ENCODE measurements around the gene SMYD3.

DNA sequence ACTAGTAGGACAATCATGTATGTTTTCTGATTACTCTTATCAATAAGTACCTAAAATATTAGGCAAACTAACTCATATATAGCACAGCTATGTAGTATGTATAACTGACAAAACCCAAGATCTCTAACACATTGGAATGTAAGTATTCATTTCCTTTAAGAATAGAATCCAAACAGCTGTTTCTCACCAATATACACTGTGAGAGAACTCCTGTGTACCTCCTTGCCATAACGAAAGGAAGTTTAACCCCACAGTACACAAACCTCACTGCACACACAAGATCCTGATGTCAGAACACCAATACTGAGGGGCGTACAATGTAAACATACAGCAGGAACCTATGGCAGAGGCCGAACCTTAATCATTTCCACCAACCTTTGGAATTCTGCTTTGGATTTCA, 113.0 kb downstream of the SMYD3 start:
- TF ChIP-seq, protein P1, sequence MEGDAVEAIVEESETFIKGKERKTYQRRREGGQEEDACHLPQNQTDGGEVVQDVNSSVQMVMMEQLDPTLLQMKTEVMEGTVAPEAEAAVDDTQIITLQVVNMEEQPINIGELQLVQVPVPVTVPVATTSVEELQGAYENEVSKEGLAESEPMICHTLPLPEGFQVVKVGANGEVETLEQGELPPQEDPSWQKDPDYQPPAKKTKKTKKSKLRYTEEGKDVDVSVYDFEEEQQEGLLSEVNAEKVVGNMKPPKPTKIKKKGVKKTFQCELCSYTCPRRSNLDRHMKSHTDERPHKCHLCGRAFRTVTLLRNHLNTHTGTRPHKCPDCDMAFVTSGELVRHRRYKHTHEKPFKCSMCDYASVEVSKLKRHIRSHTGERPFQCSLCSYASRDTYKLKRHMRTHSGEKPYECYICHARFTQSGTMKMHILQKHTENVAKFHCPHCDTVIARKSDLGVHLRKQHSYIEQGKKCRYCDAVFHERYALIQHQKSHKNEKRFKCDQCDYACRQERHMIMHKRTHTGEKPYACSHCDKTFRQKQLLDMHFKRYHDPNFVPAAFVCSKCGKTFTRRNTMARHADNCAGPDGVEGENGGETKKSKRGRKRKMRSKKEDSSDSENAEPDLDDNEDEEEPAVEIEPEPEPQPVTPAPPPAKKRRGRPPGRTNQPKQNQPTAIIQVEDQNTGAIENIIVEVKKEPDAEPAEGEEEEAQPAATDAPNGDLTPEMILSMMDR (conservative IDR thresholded peaks at IDR 0.05 in 1 of 2, IDR thresholded peaks at IDR 0.05 in 1 of 2; ENCODE audit: low read depth in 1 of 2, low read length in 2 of 2): no peak
- no peak for TF ChIP-seq EZH2 (IDR thresholded peaks at IDR 0.05; ENCODE audit: low read length, missing control alignments)
